KMS-11 (cell line): ENCODE results near the gene MCM3AP.

Source experiments
- H2AFZ ChIP-seq: fragments of 200-600 bp; sonication (generic); 2 replicates; pipeline ENCODE4 v1.6.1; 2016; ENCODE audit warnings: antibody characterized with exemption, mixed run types, low read depth
- H3K27ac ChIP-seq: fragments of 200-600 bp; sonication (generic); 2 replicates; pipeline ENCODE4 v1.6.1; 2016; ENCODE audit warnings: mild to moderate bottlenecking, mixed run types
- H3K27me3 ChIP-seq: fragments of 200-600 bp; sonication (generic); 2 replicates; pipeline ENCODE4 v1.6.1; 2017; ENCODE audit warnings: mild to moderate bottlenecking, low read depth, mixed run types, moderate library complexity; ENCODE audit not compliant: insufficient read depth
- H3K36me3 ChIP-seq: fragments of 200-600 bp; sonication (generic); 2 replicates; pipeline ENCODE4 v1.6.1; 2017; ENCODE audit warnings: mild to moderate bottlenecking, mixed run types; ENCODE audit not compliant: insufficient read depth
- H3K4me1 ChIP-seq: fragments of 200-600 bp; sonication (generic); 2 replicates; pipeline ENCODE4 v1.6.1; 2016; ENCODE audit warnings: mild to moderate bottlenecking, low read depth, mixed run types; ENCODE audit not compliant: poor library complexity, severe bottlenecking
- H3K4me2 ChIP-seq: fragments of 200-600 bp; sonication (generic); 2 replicates; pipeline ENCODE4 v1.7.0; 2016; ENCODE audit warnings: mild to moderate bottlenecking, mixed run types
- H3K4me3 ChIP-seq: fragments of 200-600 bp; sonication (generic); IDR thresholded peaks from 2 replicates; pipeline ENCODE4 v1.6.1; 2017; ENCODE audit warnings: low read depth, low read length, mixed read lengths; ENCODE audit not compliant: insufficient read depth
- H3K79me2 ChIP-seq: fragments of 200-600 bp; sonication (generic); 2 replicates; pipeline ENCODE4 v1.6.1; 2016; ENCODE audit warnings: low read depth, mixed run types; ENCODE audit not compliant: insufficient read depth
- H3K9ac ChIP-seq: fragments of 200-600 bp; sonication (generic); 2 replicates; pipeline ENCODE4 v1.6.1; 2016; ENCODE audit warnings: mild to moderate bottlenecking, mixed run types
- H4K20me1 ChIP-seq: fragments of 200-600 bp; sonication (generic); 2 replicates; pipeline ENCODE4 v1.6.1; 2016; ENCODE audit warnings: mild to moderate bottlenecking, mixed run types; ENCODE audit not compliant: insufficient read depth
- CTCF ChIP-seq: fragments of 200-600 bp; sonication (generic); conservative IDR thresholded peaks from 2 replicates; pipeline ENCODE4 v1.6.1; 2017; ENCODE audit warnings: low read depth, mild to moderate bottlenecking, antibody characterized with exemption, low read length, moderate library complexity, mixed read lengths

Gene MCM3AP

GRCh38 chr21:46323710-46324389 is 38.4 kb upstream of the MCM3AP start, which contains the start of the genes C21orf58 and PCNT:
Gene C21orf58 (minus strand): TSS chr21:46323870. CDS start chr21:46322738, 1,132 bp downstream.
Gene PCNT (plus strand): TSS chr21:46324156. CDS start chr21:46324229, 73 bp downstream.
- Histone ChIP-seq H4K20me1 (peaks cover 6% of the 10 kb centered on the region), H3K27ac (peak within 1 kb of the TSS; percentile 91), H3K27me3 (no peaks in the 10 kb centered on the region), H3K9ac (peak within 1 kb of the TSS; percentile 94), H3K4me3 (peak within 1 kb of the TSS; percentile 69), H2AFZ (peak within 1 kb of the TSS; percentile 53), H3K79me2 (peaks cover 69% of the 10 kb centered on the region), H3K36me3 (peaks cover 4% of the 10 kb centered on the region; the same call in 1 of the 2 replicates), H3K4me1 (peaks cover 33% of the 10 kb centered on the region), H3K4me2 (peak within 1 kb of the TSS; percentile 88)
- TF ChIP-seq CTCF, result no peak

DNA sequence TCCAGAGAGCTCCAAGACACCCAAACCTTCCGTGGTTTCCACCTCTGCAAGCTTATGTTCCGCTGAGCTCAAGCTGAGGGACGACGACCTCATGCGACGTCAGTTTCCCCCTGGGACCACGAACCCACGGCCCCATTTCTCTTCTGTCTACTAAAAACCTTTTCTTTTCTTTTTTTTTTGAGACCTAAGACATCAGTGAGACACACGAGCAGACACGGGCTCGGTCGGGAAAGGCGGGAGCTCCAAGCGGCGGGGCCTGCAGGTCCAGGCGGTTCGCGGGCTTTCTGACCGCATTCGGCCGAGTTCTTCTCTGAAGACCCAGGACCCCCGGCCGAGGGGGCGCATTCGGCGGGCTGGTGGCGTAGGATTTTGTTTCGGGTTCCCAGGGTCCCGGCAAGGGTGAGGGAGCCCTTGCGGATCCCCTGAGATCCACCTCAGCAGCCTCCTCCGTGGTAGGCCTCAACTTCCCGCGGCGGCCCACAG is 37.9 kb upstream of the MCM3AP start:
- no peak for TF ChIP-seq CTCF
- Histone ChIP-seq H3K79me2 (peaks cover 64% of the 10 kb centered on the region), H2AFZ (0 out of 2 replicates have a peak overlapping the region, but pooled peaks have one; percentile 16)

DNA sequence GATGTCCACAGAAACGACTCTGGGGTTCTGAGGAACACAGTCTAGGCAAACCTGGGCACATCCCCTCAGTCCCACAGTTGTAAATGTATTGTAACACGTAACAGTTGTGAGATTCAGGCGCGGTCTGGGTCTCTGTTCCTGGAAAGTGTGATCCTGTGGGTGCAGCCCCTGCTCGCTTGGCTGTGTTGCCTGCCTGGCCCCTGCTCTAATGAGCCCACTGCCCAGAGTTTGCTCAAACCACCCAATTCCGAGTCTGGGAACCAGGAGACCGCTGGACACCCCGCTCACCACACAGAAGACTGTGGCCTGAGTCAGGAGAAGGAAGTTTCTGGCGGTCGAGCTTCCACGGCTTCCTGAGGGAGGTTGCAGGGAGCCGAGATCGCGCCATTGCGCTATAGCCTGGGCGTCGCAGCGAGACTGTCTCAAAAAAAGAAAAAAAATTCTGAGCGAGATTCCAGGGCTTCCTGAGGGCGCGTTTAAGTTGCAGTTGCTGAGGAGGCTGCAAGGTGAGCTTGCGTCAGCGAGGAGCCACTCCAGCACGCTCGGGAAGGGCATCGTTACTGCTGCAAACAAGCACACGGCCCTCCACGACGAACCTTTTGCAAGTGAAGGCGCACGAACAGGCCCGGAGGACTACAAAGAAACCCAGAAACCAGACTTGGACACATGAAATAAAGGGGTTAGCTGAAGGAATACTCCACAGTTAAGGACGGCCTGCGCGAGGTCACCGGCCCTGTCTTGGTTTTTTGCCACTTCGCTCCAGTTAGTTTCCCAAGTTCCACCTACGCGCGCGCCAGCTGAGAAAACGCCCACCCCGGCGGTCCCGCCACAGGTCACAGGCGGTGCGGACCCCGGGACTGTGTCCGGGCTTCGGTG is 37.2 kb upstream of the MCM3AP start:
- peaks cover 33% of the 10 kb centered on the region for H3K4me1 ChIP-seq
- H3K79me2 ChIP-seq, result peaks cover 58% of the 10 kb centered on the region
- peak overlapping the region; percentile 91 for H3K27ac ChIP-seq
- peak overlapping the region; percentile 94 for H3K9ac ChIP-seq
- TF ChIP-seq CTCF, result no peak
- peak overlapping the region; percentile 81 for H3K4me2 ChIP-seq
- peak overlapping the region; percentile 69 for H3K4me3 ChIP-seq
- no peaks in the 10 kb centered on the region for H3K27me3 ChIP-seq
- H3K36me3 ChIP-seq, result peaks cover 3% of the 10 kb centered on the region; the same call in 1 of the 2 replicates
- 0 out of 2 replicates have a peak overlapping the region, but pooled peaks have one; percentile 16 for H2AFZ ChIP-seq
- peaks cover 6% of the 10 kb centered on the region for H4K20me1 ChIP-seq

More for the DNA sequence above, 37.9 kb upstream of the MCM3AP start:
- H3K9ac ChIP-seq, result peak overlapping the region; percentile 94
- H3K27me3 ChIP-seq, result no peaks in the 10 kb centered on the region
- peaks cover 33% of the 10 kb centered on the region for H3K4me1 ChIP-seq
- peak overlapping the region; percentile 81 for H3K4me2 ChIP-seq
- H3K36me3 ChIP-seq, result peaks cover 4% of the 10 kb centered on the region; the same call in 1 of the 2 replicates
- peak overlapping the region; percentile 91 for H3K27ac ChIP-seq
- peaks cover 6% of the 10 kb centered on the region for H4K20me1 ChIP-seq
- H3K4me3 ChIP-seq, result peak overlapping the region; percentile 69

GRCh38 chr21:46320331-46320801 is 35.0 kb upstream of the MCM3AP start:
- TF ChIP-seq CTCF, result no peak
- peaks cover 40% of the 10 kb centered on the region for H3K79me2 ChIP-seq
- no peak overlapping the region for H3K4me3 ChIP-seq
- no peaks in the 10 kb centered on the region for H3K36me3 ChIP-seq
- H3K4me2 ChIP-seq, result no peak overlapping the region
- no peak overlapping the region for H3K27ac ChIP-seq
- peaks cover 21% of the 10 kb centered on the region for H3K4me1 ChIP-seq
- peaks cover 6% of the 10 kb centered on the region for H4K20me1 ChIP-seq
- H3K27me3 ChIP-seq, result no peaks in the 10 kb centered on the region
- H3K9ac ChIP-seq, result no peak overlapping the region
- no peak overlapping the region for H2AFZ ChIP-seq
